Activated naive CD8-positive, alpha-beta T cell (primary cell): Measurements from ENCODE around the gene IFNE.

Source experiments
- H3K27ac Mint-ChIP-seq: one replicate; pipeline ENCODE4 v1.8.0; 2021; ENCODE audit warnings: mixed read lengths
- H3K27me3 Mint-ChIP-seq: one replicate; pipeline ENCODE4 v1.8.0; 2021; ENCODE audit warnings: mixed read lengths
- H3K36me3 Mint-ChIP-seq: one replicate; pipeline ENCODE4 v1.8.0; 2021; ENCODE audit warnings: mixed read lengths
- H3K4me1 Mint-ChIP-seq: one replicate; pipeline ENCODE4 v1.8.0; 2021; ENCODE audit warnings: low read depth, mixed read lengths
- H3K4me3 Mint-ChIP-seq: one replicate; pipeline ENCODE4 v1.8.0; 2021; ENCODE audit warnings: mild to moderate bottlenecking, mixed read lengths
- H3K9me3 Mint-ChIP-seq: one replicate; pipeline ENCODE4 v1.8.0; 2021; ENCODE audit warnings: low read depth, mixed read lengths

The IFNE gene

GRCh38 chr9:21482213-21482612 is at the start of gene IFNE:
TSS of gene IFNE (minus strand) at chr9:21482313. CDS start at chr9:21481694, 619 bp downstream.
- peaks cover 2% of the 10 kb centered on the region for H3K4me1 Mint-ChIP-seq
- peaks cover 8% of the 10 kb centered on the region for H3K9me3 Mint-ChIP-seq
- peaks cover 1% of the 10 kb centered on the region for H3K27me3 Mint-ChIP-seq
- H3K27ac Mint-ChIP-seq, result no peak within 1 kb of the TSS
- H3K4me3 Mint-ChIP-seq, result no peak within 1 kb of the TSS
- peaks cover 7% of the 10 kb centered on the region for H3K36me3 Mint-ChIP-seq

GRCh38 chr9:21528123-21528808 is 46.2 kb upstream of the IFNE start:
- H3K27me3 Mint-ChIP-seq, result no peaks in the 10 kb centered on the region
- no peak overlapping the region for H3K27ac Mint-ChIP-seq
- H3K4me1 Mint-ChIP-seq, result peaks cover 4% of the 10 kb centered on the region
- peaks cover 37% of the 10 kb centered on the region for H3K36me3 Mint-ChIP-seq
- H3K9me3 Mint-ChIP-seq, result peaks cover 3% of the 10 kb centered on the region
- H3K4me3 Mint-ChIP-seq, result no peak overlapping the region

GRCh38 chr9:21527579-21527978 is 45.5 kb upstream of the IFNE start:
- Mint-ChIP-seq H3K4me1 (peaks cover 4% of the 10 kb centered on the region), H3K27ac (no peak overlapping the region), H3K9me3 (peaks cover 3% of the 10 kb centered on the region), H3K27me3 (no peaks in the 10 kb centered on the region), H3K4me3 (no peak overlapping the region), H3K36me3 (peaks cover 34% of the 10 kb centered on the region)

GRCh38 chr9:21525174-21525573 is 43.1 kb upstream of the IFNE start:
- H3K36me3 Mint-ChIP-seq, result peaks cover 30% of the 10 kb centered on the region
- H3K27ac Mint-ChIP-seq, result no peak overlapping the region
- no peaks in the 10 kb centered on the region for H3K27me3 Mint-ChIP-seq
- no peak overlapping the region for H3K4me3 Mint-ChIP-seq
- H3K4me1 Mint-ChIP-seq, result peaks cover 4% of the 10 kb centered on the region
- H3K9me3 Mint-ChIP-seq, result peaks cover 10% of the 10 kb centered on the region

- H3K9me3 Mint-ChIP-seq, result peaks cover 10% of the 10 kb centered on the region
- no peak overlapping the region for H3K4me3 Mint-ChIP-seq
- H3K27ac Mint-ChIP-seq, result no peak overlapping the region
- H3K4me1 Mint-ChIP-seq, result peaks cover 4% of the 10 kb centered on the region
- no peaks in the 10 kb centered on the region for H3K27me3 Mint-ChIP-seq
- H3K36me3 Mint-ChIP-seq, result peaks cover 33% of the 10 kb centered on the region
Observed at GRCh38 chr9:21524099-21524830, 42.2 kb upstream of the IFNE start.

GRCh38 chr9:21523021-21524014 is 41.2 kb upstream of the IFNE start:
- Mint-ChIP-seq H3K27me3 (no peaks in the 10 kb centered on the region), H3K4me3 (no peak overlapping the region), H3K9me3 (peaks cover 10% of the 10 kb centered on the region), H3K4me1 (peaks cover 2% of the 10 kb centered on the region), H3K27ac (no peak overlapping the region), H3K36me3 (peaks cover 27% of the 10 kb centered on the region)

- Mint-ChIP-seq H3K4me3 (no peak overlapping the region), H3K4me1 (no peaks in the 10 kb centered on the region), H3K27me3 (no peaks in the 10 kb centered on the region), H3K27ac (no peak overlapping the region), H3K9me3 (peaks cover 10% of the 10 kb centered on the region), H3K36me3 (peaks cover 25% of the 10 kb centered on the region)
Observed at GRCh38 chr9:21522348-21522747, 40.2 kb upstream of the IFNE start.

GRCh38 chr9:21521448-21521847 is 39.3 kb upstream of the IFNE start:
- Mint-ChIP-seq H3K4me1 (no peaks in the 10 kb centered on the region), H3K9me3 (peaks cover 10% of the 10 kb centered on the region), H3K4me3 (no peak overlapping the region), H3K27ac (no peak overlapping the region), H3K36me3 (peaks cover 18% of the 10 kb centered on the region), H3K27me3 (no peaks in the 10 kb centered on the region)

- Mint-ChIP-seq H3K27ac (no peak overlapping the region), H3K27me3 (no peaks in the 10 kb centered on the region), H3K36me3 (peaks cover 13% of the 10 kb centered on the region), H3K9me3 (peaks cover 10% of the 10 kb centered on the region), H3K4me1 (no peaks in the 10 kb centered on the region), H3K4me3 (no peak overlapping the region)
Observed at GRCh38 chr9:21520501-21521228, 38.6 kb upstream of the IFNE start.

GRCh38 chr9:21519855-21520434 is 37.8 kb upstream of the IFNE start:
- Mint-ChIP-seq H3K27ac (no peak overlapping the region), H3K27me3 (no peaks in the 10 kb centered on the region), H3K4me1 (no peaks in the 10 kb centered on the region), H3K36me3 (peaks cover 11% of the 10 kb centered on the region), H3K4me3 (no peak overlapping the region), H3K9me3 (peaks cover 10% of the 10 kb centered on the region)

GRCh38 chr9:21516796-21517195 is 34.7 kb upstream of the IFNE start:
- Mint-ChIP-seq H3K27ac (no peak overlapping the region), H3K27me3 (no peaks in the 10 kb centered on the region), H3K9me3 (peaks cover 4% of the 10 kb centered on the region), H3K36me3 (peaks cover 7% of the 10 kb centered on the region), H3K4me3 (no peak overlapping the region), H3K4me1 (peaks cover under 1% of the 10 kb centered on the region)

GRCh38 chr9:21513431-21513830 is 31.3 kb upstream of the IFNE start:
- Mint-ChIP-seq H3K4me1 (peaks cover 3% of the 10 kb centered on the region), H3K27ac (no peak overlapping the region)

GRCh38 chr9:21510806-21511205 is 28.7 kb upstream of the IFNE start:
- peaks cover 3% of the 10 kb centered on the region for H3K36me3 Mint-ChIP-seq
- no peak overlapping the region for H3K4me3 Mint-ChIP-seq
- H3K9me3 Mint-ChIP-seq, result no peaks in the 10 kb centered on the region
- no peak overlapping the region for H3K27ac Mint-ChIP-seq
- H3K27me3 Mint-ChIP-seq, result no peaks in the 10 kb centered on the region
- peaks cover 3% of the 10 kb centered on the region for H3K4me1 Mint-ChIP-seq

More at GRCh38 chr9:21513431-21513830, 31.3 kb upstream of the IFNE start:
- no peaks in the 10 kb centered on the region for H3K9me3 Mint-ChIP-seq
- no peak overlapping the region for H3K4me3 Mint-ChIP-seq
- no peaks in the 10 kb centered on the region for H3K27me3 Mint-ChIP-seq
- H3K36me3 Mint-ChIP-seq, result peaks cover 5% of the 10 kb centered on the region

GRCh38 chr9:21507483-21507790 is 25.3 kb upstream of the IFNE start:
- Mint-ChIP-seq H3K27me3 (no peaks in the 10 kb centered on the region), H3K4me3 (no peak overlapping the region), H3K9me3 (no peaks in the 10 kb centered on the region), H3K27ac (no peak overlapping the region), H3K4me1 (peaks cover 3% of the 10 kb centered on the region), H3K36me3 (peaks cover 3% of the 10 kb centered on the region)
